HG02678 (cell line): ENCODE results near the gene HOXA3.

Experiments
- ATAC-seq: cut with Tn5 transposase; IDR thresholded peaks from one replicate; pipeline ENCODE4 v1.9.1; 2021; ENCODE audit warnings: mild to moderate bottlenecking, moderate library complexity; ENCODE audit not compliant: unreplicated experiment

The HOXA3 gene

GRCh38 chr7:27151931-27152815 is at the start of gene HOXA3:
HOXA3 (minus strand) TSS chr7:27152583; CDS start chr7:27110640, 41,943 bp downstream.
- ATAC-seq = no peak

DNA sequence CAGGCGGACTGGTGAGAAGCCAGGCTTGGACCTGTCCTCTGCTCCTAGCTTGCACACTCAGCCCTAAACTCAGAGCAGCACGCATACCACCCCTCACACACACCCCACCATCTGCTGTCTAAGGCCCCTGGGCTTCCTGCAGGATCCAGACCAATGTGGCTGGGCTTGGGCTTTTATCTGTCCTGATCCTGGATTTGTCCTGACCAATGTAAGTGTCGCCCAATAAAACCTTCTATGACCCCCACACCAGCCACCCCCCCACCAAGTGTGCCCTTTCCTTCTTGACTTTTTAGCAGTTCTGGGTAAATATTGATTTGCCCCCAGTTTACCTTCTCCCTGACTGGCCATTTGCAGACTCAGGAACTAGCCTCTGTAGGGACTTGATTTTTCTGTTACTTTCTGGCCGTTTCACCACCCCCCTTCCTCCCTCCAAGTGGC is 49.2 kb upstream of the HOXA3 start:
- no peak for ATAC-seq

DNA sequence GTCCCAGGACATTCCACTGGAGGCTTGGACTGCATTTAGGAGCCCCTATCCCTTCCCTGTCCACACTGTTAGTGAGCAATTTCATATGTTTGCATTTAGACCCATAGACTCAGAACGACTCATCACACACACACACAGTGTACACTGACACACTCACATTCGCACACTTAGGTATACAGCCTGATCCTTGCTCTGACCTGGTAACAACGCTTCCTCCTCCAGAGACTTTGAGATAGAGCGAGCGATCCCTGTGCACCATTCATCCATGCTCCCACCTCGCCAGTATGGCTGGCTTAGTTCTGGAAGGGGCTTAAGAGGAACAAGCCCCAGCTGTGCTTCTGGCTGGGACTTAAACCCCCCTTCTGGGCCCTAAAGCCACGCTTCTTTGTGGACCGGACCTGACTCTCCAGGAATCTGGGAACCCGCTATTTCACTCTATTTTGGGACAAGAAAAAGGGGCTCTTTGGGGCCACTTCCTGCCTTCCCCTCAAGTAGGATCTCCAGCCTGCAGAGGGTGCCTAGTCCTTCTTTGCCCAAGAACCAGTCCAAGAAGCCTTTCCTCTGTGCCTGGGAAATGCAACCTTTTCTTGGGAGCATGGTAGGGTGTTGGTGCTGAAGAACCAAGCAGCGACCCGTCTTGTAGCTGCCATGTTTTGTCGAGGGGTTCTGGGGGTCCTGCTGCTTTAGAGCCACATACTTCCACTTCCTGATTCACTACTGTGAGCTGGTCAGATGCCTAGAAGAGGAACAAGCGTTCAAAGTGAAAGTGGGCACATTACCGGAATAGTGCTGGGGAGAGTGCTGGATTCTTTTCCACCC is 48.6 kb upstream of the HOXA3 start:
- ATAC-seq = no peak

DNA sequence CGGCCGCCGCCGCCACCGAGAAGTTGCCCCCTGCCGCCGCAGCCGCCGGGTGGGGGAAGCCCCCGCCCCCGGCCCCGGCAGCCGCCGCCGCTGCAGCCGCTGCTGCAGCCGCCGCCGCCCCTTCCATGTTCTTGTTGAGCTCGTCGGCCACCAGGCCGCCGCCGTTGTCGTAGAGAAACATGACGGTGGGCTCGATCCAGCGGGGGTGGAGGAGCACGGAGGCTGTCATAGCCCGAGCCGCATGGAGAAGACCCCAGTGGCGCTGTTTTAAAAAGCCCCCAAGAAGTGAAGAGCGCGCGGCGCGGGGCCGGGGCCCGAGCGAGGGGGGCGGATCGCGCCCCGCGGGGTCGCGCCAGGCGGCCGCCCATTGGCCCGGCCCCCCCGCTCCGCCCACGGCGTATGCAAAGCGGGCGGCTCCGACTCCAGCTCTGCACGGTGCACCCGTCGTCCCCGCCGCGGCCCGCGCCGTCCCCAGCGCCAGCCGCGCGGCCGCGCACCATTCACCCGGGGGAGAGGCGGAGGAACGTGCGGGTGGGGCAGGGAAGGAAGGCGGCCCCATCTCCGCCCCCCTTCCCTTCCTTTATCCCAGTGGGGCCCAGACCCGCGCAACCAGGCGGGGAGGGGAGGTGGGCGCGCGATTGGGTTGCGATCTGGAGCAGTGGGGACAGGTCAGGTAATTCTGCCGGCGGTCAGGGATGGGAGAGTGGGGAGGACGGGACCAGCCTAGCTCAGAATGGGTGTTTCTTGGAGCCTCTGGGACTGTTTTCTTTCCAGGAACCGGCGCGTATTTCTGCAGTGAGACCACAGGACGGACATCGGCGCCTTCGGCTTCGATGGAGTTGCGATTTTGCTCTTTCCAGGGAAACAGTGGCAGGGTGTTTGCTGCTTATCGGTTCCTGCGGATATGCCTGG is 47.7 kb upstream of the HOXA3 start, which contains the start of gene HOXA13:
TSS of gene HOXA13 (minus strand) at position 243 of the 912 bp plus-strand sequence. CDS start at position 229, 14 bp downstream.
- ATAC-seq = no peak

DNA sequence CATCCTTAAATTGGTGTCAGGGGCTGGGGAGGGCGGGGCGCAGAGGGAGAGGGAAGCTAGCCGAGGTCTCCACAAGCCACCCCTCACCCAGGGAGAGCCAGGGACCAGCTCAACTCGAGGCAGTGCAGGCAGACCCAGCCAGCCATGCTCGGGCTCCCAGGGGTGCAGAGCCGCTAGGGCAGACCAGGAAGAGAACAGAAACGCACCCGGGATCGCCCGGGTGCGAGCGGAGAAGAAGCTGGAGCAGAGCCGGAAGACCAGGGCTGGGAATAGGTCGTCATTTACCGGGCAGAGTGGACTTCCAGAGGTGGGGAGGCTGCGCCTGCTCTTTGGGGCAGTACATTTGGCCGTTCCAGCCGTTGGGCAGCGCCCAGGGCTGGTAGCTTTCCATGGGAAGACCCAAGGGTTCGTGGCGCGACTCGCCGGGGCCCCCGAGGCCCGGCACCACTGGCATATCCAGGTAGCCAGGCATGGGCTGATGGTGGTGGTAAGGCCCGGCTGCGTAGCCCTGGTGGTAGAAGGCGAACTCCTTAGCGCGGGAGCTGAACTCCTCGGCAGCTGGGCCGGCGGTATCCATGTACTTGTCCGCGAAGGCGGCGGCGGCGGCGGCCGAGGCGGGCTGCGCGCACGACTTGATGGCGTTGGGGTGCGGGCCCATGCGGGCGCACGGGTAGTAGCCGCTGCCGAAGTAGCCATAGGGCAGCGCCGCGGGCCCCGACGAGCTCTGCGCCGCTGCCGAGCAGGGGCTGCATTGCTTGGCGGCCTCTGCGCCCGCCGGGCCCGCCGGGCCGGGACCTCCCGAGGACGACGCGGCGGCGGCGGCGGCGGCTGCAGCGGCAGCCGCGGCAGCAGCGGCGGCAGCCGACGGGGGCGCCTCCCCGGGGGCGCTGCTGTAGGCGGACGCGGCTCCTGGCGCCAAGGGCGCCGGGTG is 46.8 kb upstream of the HOXA3 start:
- no peak for ATAC-seq

DNA sequence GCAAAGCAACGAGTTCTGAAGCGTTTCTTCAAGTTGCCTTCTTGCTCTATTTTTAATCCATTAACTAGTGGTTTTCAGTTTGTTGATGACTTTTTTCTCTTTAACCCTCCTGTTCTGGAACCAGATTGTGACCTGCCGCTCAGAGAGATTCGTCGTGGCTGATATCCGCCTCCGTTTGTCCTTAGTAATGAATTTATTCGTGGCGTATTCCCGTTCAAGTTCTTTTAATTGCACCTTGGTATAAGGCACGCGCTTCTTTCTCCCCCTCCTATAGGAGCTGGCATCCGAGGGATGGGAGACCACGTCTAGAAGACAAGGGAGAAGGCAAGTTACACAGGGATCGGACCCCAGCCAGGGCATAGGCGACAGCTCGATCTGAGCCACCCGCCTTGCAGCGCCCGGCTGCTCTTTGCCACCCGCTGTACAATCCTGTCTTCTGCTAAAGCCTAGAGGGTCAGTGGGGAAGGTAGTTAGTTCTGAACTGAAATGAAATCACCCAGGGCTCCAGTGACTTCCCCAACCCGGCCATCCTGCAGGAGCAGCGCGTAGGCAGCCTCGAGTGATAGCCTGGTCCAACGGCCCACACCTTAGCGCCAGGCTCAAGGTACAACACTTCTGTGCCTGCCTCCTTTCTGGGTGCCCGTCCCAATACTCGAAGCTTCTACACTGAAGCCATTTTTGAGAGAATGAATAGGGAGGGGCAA is 45.9 kb upstream of the HOXA3 start:
- ATAC-seq = no peak

DNA sequence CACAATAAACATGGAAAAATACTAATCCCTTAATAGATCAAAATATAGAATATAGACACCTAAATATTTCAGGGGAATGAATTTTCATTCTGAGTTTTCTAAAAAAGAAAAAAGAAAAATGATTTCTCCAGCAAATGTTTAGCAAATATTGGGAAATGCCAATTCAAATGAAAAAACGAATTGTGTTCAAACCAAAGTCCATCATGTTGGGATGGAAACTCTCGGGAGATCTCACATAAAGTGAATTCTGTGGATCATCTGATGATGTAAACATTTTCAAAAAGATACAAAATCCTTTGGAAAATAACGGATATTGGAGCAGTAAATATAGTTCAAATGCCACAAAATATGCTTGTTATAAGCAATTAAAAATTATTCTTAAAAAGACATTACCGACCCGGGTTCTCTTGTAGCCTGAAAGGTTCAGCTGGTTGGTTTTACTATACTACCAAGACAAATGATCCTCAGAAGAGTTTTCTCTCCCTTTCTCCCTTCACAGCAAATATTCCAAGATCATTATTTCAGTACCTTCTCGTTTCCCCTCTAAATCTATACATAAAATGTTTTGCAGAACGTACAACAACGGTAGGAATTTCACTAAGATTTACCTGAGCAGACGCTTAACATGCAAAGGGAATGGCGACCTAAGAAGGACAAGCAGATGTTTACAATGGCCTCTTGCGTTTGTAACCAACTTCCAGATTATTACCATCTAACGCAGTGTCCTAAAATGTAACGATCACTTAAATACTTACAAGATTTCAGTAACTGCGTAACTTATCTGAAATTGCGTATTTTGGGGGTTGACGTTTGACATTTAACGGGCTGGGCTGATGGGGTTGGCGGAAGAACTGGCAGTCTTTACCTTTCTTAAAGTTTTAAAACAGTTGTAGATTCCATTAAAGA is 45.0 kb upstream of the HOXA3 start:
- ATAC-seq = no peak

- no peak for ATAC-seq
These were observed 43.9 kb upstream of the HOXA3 start for GRCh38 chr7:27196287-27196767.

- no peak for ATAC-seq
These were observed 42.5 kb upstream of the HOXA3 start for GRCh38 chr7:27194686-27195379.

GRCh38 chr7:27194002-27194352 is 41.6 kb upstream of the HOXA3 start:
- ATAC-seq = no peak

- no peak for ATAC-seq
These were observed 41.1 kb upstream of the HOXA3 start for GRCh38 chr7:27193335-27194001.

GRCh38 chr7:27192546-27193334 is 40.4 kb upstream of the HOXA3 start:
- no peak for ATAC-seq

- no peak for ATAC-seq
These were observed 39.6 kb upstream of the HOXA3 start for GRCh38 chr7:27191833-27192545.

DNA sequence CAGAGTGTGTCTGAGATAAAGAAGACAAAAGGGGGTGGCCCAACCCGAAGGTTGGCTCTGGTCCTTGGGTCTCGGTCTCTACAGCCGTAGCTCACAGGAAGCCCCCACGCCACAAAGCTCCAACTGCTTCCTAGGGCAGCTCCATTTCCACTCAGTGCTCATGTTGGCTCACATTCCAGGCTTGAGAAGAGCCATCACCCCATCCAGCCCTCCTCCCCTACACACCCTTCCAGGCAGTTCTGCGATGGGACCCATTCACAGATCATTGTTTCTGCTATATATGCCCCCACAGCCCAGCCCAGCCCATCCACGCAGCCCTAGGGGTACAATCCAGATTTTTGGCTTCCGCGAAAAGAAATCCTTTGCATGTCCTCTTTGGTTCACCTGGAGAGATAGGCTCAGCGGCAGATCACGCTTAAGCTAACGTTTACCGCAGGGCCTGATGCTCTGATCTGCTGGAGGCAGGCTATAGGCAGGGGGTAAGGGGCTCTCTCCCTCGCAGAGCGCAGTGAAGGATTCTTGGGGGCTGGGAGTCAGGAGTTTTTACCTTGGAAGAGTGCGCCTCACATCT is 38.9 kb upstream of the HOXA3 start:
- ATAC-seq = no peak
